HEK293T (cell line): Measurements from ENCODE around the gene PLCD1.
A peak's percentile ranks its signal among the peaks of the same experiment; 100 is the strongest.

ENCODE experiments used
- CTCF ChIA-PET: fragments of 350-600 bp; formaldehyde crosslinking; extraction: SDS; loops from one replicate; lab custom pipeline; 2021; ENCODE audit warnings: antibody characterized with exemption, inconsistent platforms; lab: Yijun Ruan, JAX
- POLR2A ChIA-PET: fragments of 350-600 bp; formaldehyde crosslinking; extraction: SDS; loops from one replicate; lab custom pipeline; 2020; ENCODE audit warnings: antibody characterized with exemption, inconsistent platforms; lab: Yijun Ruan, JAX
- DNase-seq: peaks from one replicate; pipeline ENCODE4 v3.0.0; 2012; ENCODE audit warnings: mixed read lengths; ENCODE audit errors: extremely low spot score
- ARNT ChIP-seq: fragments of 450-650 bp; IDR thresholded peaks from 2 replicates; pipeline ENCODE4 v1.6.1; 2017; ENCODE audit warnings: mild to moderate bottlenecking
- BHLHE40 ChIP-seq: fragments of 450-650 bp; IDR thresholded peaks from 2 replicates; pipeline ENCODE4 v1.6.1; 2016; ENCODE audit warnings: mild to moderate bottlenecking, moderate library complexity, borderline replicate concordance
- CTBP1 ChIP-seq: fragments of 450-650 bp; IDR thresholded peaks from 2 replicates; pipeline ENCODE4 v1.6.1; 2016; ENCODE audit warnings: borderline replicate concordance
- ELF4 ChIP-seq: fragments of 450-650 bp; IDR thresholded peaks from 2 replicates; pipeline ENCODE4 v1.6.1; 2017; ENCODE audit warnings: antibody characterized with exemption
- FOXA1 ChIP-seq: fragments of 450-650 bp; IDR thresholded peaks from 2 replicates; pipeline ENCODE4 v1.6.1; 2016; ENCODE audit warnings: mild to moderate bottlenecking
- FOXK2 ChIP-seq: fragments of 450-650 bp; IDR thresholded peaks from 2 replicates; pipeline ENCODE4 v1.6.1; 2016; ENCODE audit warnings: mild to moderate bottlenecking
- FOXM1 ChIP-seq: fragments of 450-650 bp; IDR thresholded peaks from 2 replicates; pipeline ENCODE4 v1.6.1; 2017; ENCODE audit warnings: mild to moderate bottlenecking, borderline replicate concordance
- HDGF ChIP-seq: fragments of 450-650 bp; IDR thresholded peaks from 2 replicates; pipeline ENCODE4 v1.6.1; 2017; ENCODE audit warnings: antibody characterized with exemption, borderline replicate concordance
- L3MBTL2 ChIP-seq: fragments of 450-650 bp; conservative IDR thresholded peaks from 2 replicates; pipeline ENCODE4 v1.6.1; 2016; ENCODE audit warnings: mild to moderate bottlenecking
- LEF1 ChIP-seq: fragments of 450-650 bp; IDR thresholded peaks from 2 replicates; pipeline ENCODE4 v1.6.1; 2017; ENCODE audit warnings: mild to moderate bottlenecking, borderline replicate concordance
- NFRKB ChIP-seq: fragments of 450-650 bp; IDR thresholded peaks from 2 replicates; pipeline ENCODE4 v1.6.1; 2016; ENCODE audit warnings: mild to moderate bottlenecking, moderate library complexity
- PKNOX1 ChIP-seq: fragments of 450-650 bp; IDR thresholded peaks from 2 replicates; pipeline ENCODE4 v1.6.1; 2016
- SP1 ChIP-seq: fragments of 450-650 bp; IDR thresholded peaks from 2 replicates; pipeline ENCODE4 v1.6.1; 2017
- SUZ12 ChIP-seq: fragments of 450-650 bp; IDR thresholded peaks from 2 replicates; pipeline ENCODE4 v1.6.1; 2016; ENCODE audit warnings: mild to moderate bottlenecking
- TARDBP ChIP-seq: fragments of 450-650 bp; IDR thresholded peaks from 2 replicates; pipeline ENCODE4 v1.6.1; 2016
- ZNF384 ChIP-seq: fragments of 450-650 bp; IDR thresholded peaks from 2 replicates; pipeline ENCODE4 v1.6.1; 2016

PLCD1 gene

GRCh38 chr3:37995652-37996641 lies 33.5 kb downstream of the PLCD1 start:
- TF ChIP-seq FOXK2 (no peak), FOXA1 (no peak), HDGF (no peak), BHLHE40 (no peak), NFRKB (no peak), ELF4 (no peak), PKNOX1 (no peak), FOXM1 (no peak), SUZ12 (no peak), L3MBTL2 (no peak), TARDBP (no peak), SP1 (no peak), CTBP1 (no peak), ZNF384 (no peak)
- POLR2A ChIA-PET, result interaction anchor here (1.1 kb wide), 1 partner anchor 22 kb away, joined by 6 read pairs; no protein-coding TSS in a partner anchor
- CTCF ChIA-PET, result interaction anchor here (0.5 to 1.4 kb wide), 10 partner anchors 8 to 1164 kb away, joined by 3 to 16 read pairs (median 4); no protein-coding TSS in a partner anchor
- no peak for DNase-seq

GRCh38 chr3:37994639-37994972 lies 34.8 kb downstream of the PLCD1 start:
- ChIA-PET POLR2A (no interaction called here), CTCF (no interaction called here)
- TF ChIP-seq FOXA1 (no peak), ZNF384 (no peak), ELF4 (no peak), L3MBTL2 (no peak), ARNT (no peak), TARDBP (no peak), SUZ12 (no peak), LEF1 (no peak), NFRKB (no peak), SP1 (no peak), HDGF (no peak), FOXM1 (no peak), BHLHE40 (no peak), PKNOX1 (no peak), CTBP1 (no peak)
- no peak for DNase-seq

DNA sequence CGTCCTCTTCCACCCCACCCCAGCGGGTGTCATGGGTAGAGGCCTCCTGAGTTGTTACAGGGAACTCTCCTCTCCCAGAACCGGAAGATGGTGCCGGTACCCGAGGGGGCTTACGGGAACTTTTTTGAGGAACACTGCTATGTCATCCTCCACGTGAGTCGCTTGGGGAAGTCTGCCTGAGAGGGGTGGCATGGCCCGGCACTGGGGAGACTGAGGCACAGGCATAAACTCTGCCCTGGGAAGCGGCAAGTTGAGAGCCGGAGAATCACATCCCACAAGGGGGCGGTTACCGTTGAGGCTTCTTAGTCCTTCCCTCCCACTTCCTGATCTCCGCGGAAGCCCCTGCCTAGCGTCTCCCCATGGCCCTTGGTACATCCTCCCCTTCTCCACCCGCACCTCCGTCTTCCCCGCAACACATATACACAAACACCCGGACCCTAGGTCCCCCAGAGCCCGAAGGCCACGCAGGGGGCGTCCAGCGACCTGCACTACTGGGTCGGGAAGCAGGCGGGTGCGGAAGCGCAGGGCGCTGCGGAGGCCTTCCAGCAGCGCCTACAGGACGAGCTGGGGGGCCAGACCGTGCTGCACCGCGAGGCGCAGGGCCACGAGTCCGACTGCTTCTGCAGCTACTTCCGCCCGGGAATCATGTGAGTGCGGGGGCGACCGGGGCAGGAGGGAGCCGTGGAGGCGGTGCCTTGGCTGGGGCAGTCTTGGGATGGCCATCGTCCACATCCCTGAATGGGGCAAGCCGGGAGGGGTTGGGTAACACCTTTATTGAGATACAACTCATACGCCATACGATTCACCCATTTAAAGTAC lies 35.4 kb downstream of the PLCD1 start:
- TF ChIP-seq TARDBP, result no peak
- peak; percentile 89 for TF ChIP-seq L3MBTL2
- TF ChIP-seq ELF4, result peak; percentile 34; the same call in 1 of the 2 replicates
- POLR2A ChIA-PET, result no interaction called here
- peak; percentile 31 for DNase-seq
- CTCF ChIA-PET, result interaction anchor here (1.4 kb wide), 1 partner anchor 19 kb away, joined by 3 read pairs; no protein-coding TSS in a partner anchor

GRCh38 chr3:37993460-37993819 lies 36.0 kb downstream of the PLCD1 start:
- TF ChIP-seq SP1, result no peak
- TF ChIP-seq TARDBP, result no peak
- TF ChIP-seq NFRKB, result no peak
- no peak for TF ChIP-seq ZNF384
- no peak for TF ChIP-seq L3MBTL2
- TF ChIP-seq ELF4, result no peak
- TF ChIP-seq PKNOX1, result no peak
- ChIA-PET CTCF (interaction anchor here (1.4 kb wide), 1 partner anchor 19 kb away, joined by 3 read pairs; no protein-coding TSS in a partner anchor), POLR2A (no interaction called here)
- no peak for DNase-seq

- no peak for DNase-seq
- TF ChIP-seq FOXK2, result no peak
- TF ChIP-seq TARDBP, result no peak
- TF ChIP-seq ARNT, result no peak
- TF ChIP-seq CTBP1, result no peak
- no peak for TF ChIP-seq NFRKB
- TF ChIP-seq FOXA1, result no peak
- TF ChIP-seq BHLHE40, result no peak
- no peak for TF ChIP-seq ELF4
- TF ChIP-seq SP1, result no peak
- no peak for TF ChIP-seq FOXM1
- no peak for TF ChIP-seq ZNF384
- no peak for TF ChIP-seq PKNOX1
- TF ChIP-seq SUZ12, result no peak
- ChIA-PET CTCF (interaction anchor here (1.4 kb wide), 1 partner anchor 18 kb away, joined by 3 read pairs; no protein-coding TSS in a partner anchor), POLR2A (no interaction called here)
Measured at GRCh38 chr3:37993067-37993455, 36.4 kb downstream of the PLCD1 start.
